ENCODE results near the gene MAP7D1.
"Not testable (repeated sequence)": the region's sequence is repeated elsewhere in the genome, so short reads cannot be mapped to it uniquely, and the experiment has no call there.

The MAP7D1 gene

DNA sequence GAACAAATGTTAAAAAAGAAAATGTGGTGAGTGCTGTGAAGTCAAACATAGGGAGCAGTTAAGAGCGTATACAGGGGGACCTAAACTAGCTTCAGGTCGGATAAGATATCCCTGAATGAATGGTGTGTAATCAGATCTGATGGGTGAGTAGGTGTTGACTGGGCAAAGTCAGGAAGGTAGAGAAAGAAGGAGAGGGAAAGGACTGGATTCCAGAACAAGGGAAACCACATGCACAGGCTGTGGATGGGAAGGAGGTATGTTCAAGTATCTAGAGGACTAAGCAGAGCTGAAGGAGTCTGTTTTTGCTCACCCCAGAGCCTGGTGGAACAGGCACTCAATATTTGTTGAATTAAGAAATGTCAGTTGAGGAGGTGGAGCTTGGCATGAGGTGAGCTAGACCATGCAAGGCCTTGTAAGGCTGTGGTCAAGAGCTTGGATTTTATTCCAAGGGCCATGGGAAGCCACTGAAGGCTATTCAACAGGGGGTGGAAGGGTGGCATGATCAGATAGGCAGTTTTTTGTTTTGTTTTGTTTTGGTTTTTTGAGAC is 27.4 kb downstream of the MAP7D1 start:
- in situ Hi-C loops (cut with HindIII; ENCODE audit: low pct_unique_long_range_greater_than_20kb, low sequenced_read_pairs) = no loop called here
- TF ChIP-seq JUND (IDR thresholded peaks at IDR 0.05; ENCODE audit: low read depth) = no peak
- peak in 1 of 2 experiments; percentile 47 for DNase-seq (ENCODE audit: low read depth in 1 of 2, low spot score in 1 of 2)

DNA sequence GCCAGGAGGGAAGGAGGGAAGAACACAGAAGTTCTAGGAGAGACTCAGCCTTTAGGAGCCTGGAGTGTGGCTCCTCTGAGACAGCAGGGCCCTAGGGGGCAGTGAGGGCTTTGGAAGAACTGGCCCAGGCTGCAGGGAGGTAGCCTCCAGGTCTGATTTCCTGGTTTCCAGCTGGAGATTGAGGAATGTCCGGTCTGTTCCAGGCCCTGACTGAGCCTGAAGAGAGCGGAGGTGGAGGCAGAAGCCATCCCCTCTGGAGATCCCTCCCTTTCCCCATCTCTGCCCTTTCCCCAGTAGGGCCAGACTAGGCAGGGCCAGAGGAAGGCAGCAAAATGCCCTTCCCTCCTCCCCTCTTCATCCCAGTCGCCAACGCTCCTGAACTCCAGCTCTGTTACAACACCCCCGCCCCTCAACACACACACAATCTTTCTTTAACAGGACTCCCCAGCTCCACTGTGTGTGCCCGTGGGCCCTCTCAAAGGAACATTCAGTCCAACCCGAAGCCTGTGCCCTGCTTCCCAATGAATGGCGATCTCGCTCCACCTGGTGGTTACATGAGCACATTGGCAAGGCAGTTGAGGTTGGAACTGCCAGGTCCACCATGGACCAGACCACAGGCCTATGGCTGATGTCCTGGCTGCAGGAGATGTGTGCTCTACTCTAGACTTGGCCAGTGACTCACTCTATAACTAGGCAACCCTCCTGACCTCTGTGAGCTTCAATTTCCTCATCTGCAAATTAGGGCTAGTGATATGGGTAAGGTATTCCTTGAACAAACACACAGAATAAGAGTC is 32.0 kb downstream of the MAP7D1 start:
- no peak for TF ChIP-seq JUND (IDR thresholded peaks at IDR 0.05; ENCODE audit: low read depth)
- in situ Hi-C loops (cut with HindIII; ENCODE audit: low pct_unique_long_range_greater_than_20kb, low sequenced_read_pairs) = no loop called here
- peak; percentile 72 to 89 for DNase-seq (ENCODE audit: low read depth in 1 of 2, low spot score in 1 of 2)

DNA sequence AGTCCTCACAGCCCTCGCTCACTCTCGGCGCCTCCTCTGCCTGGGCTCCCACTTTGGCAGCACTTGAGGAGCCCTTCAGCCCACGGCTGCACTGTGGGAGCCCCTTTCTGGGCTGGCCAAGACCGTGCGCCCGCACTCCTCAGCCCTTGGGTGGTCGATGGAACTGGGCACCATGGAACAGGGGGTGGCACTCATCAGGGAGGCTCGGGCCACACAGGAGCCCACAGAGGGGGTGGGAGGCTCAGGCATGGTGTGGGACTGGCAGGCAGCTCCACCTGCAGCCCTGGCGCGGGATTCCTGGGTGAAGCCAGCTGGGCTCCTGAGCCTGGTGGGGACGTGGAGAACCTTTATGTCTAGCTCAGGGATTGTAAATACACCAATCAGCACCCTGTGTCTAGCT is 40.8 kb downstream of the MAP7D1 start:
- in situ Hi-C loops (cut with HindIII; ENCODE audit: low pct_unique_long_range_greater_than_20kb, low sequenced_read_pairs); DNase-seq (ENCODE audit: low read depth in 1 of 2, low spot score in 1 of 2): not testable (repeated sequence)

DNA sequence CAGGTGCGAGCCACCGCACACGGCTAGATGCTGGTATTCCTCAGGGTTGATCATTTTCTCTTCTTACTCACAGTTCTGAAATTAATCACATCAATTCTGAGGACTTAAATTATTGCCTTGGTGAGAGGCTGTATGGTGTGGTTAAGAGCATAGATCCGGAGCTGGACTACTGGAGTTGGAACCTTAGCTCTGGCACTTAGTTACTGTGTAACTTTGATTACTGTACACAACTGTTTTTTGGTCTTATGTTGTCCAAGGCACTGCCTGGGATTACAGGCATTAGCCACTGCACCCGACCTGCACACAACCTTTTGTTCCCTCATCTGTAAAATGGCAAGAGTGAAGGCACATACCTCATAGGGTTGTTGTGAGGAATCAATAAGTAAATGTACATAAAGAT is 42.7 kb downstream of the MAP7D1 start:
- in situ Hi-C loops (cut with HindIII; ENCODE audit: low pct_unique_long_range_greater_than_20kb, low sequenced_read_pairs) = no loop called here
- no peak for DNase-seq (ENCODE audit: low read depth in 1 of 2, low spot score in 1 of 2)
- TF ChIP-seq JUND (IDR thresholded peaks at IDR 0.05; ENCODE audit: low read depth) = no peak

DNA sequence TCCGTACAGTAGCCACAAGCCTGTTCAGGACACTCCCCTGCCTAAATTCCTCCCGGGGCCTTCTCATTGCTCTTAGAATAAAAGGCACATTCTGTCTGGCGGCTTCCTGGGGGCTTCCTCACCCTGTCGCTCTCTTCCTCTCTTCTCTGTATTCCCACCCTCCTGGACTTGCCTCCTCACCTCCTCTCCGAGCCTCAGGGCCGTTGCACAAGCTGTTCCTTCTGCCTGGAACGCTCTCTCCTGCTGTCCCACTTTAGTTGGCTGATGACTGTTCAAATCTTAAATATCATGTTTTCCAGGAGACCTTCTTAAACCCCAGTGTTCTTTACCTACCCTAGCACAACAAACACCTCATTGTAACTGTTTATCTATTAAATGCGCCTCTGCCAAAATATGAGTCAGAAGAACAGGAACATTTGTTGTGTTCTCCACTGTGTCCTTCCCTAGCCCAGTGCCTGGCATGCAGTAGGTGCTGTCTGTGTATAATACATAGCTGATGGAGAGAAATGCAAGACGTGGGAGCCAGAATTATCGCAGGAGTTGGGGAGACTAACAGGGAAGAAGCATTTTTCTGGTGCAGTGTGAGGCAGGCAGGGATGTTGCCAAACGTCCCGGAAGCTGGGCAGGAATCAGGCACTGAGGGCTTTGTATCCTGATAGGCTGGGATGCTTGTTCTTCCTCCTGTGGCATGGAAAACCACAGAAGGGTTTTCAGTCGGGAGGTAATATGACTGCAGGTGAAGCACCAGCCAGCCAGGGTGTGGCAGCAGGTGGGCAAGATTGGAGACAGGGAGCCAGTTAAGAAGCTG is 44.2 kb downstream of the MAP7D1 start:
- TF ChIP-seq JUND (IDR thresholded peaks at IDR 0.05; ENCODE audit: low read depth) = no peak
- in situ Hi-C loops (cut with HindIII; ENCODE audit: low pct_unique_long_range_greater_than_20kb, low sequenced_read_pairs) = no loop called here
- DNase-seq (ENCODE audit: low read depth in 1 of 2, low spot score in 1 of 2) = peak in 1 of 2 experiments; percentile 46

DNA sequence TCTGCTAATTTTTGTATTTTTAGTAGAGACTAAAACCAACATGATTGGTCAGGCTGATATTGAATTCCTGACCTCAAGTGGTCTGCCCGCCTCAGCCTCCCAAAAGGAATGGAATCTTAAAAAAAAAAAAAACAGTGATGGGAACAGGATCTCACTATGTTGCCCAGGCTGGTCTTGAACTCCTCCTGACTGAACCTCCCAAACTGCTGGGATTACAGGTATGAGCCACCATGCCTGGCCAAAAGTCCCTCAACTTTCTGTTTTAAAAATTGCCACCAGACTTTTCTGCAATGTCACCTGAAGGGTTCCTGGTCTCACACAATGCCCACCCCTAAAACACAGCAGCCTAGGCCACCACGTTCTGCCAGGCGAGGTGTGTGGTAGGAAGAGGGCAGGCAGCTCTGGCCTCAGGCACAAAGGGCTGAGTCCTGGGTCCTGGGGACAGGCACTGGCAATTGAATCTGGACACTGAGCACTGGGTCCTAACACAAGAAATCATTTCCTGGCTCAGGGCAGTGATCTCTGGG is 47.1 kb downstream of the MAP7D1 start:
- in situ Hi-C loops (cut with HindIII; ENCODE audit: low pct_unique_long_range_greater_than_20kb, low sequenced_read_pairs) = no loop called here
- no peak for DNase-seq (ENCODE audit: low read depth in 1 of 2, low spot score in 1 of 2)
- no peak for TF ChIP-seq JUND (IDR thresholded peaks at IDR 0.05; ENCODE audit: low read depth)

DNA sequence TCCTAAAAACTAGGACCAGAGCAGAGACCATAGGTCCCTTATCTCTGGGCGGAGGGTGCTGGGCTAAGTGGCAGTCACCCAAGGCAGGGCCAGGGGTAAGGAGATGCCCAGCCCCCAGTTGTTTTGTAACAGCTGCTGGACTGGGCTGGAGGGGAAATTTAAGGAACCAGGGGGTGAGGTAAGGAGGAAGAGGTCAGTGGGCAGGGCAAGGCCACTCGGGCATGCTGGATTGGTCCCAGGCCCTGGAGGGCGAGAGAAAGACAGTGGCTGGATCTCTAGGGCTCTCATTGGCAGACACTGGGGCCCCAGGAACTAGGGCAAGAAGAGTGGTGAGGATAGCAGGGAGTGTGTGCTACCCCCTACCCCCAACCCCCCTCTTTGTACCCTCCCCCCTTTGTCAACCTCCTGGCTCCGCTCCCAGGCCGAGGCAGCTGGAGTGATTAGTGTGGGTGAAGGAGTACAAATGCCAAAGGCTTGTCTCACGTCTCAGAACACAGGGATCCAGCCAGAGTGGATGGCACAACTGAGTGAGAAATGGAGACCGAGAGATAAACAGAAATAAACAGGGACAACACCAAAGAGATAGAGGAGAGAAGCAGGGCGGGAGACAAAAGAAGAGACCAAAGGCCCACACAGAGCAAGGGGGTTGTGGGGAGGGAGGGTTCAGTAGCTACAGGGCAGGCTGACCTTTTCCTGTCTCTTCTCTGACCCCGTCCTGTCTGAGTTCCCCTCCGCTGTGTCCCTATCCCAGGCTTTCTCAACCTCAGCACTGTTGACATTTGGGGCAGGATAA is 47.8 kb downstream of the MAP7D1 start:
- no peak for DNase-seq (ENCODE audit: low read depth in 1 of 2, low spot score in 1 of 2)
- in situ Hi-C loops (cut with HindIII; ENCODE audit: low pct_unique_long_range_greater_than_20kb, low sequenced_read_pairs) = no loop called here
- no peak for TF ChIP-seq JUND (IDR thresholded peaks at IDR 0.05; ENCODE audit: low read depth)

DNA sequence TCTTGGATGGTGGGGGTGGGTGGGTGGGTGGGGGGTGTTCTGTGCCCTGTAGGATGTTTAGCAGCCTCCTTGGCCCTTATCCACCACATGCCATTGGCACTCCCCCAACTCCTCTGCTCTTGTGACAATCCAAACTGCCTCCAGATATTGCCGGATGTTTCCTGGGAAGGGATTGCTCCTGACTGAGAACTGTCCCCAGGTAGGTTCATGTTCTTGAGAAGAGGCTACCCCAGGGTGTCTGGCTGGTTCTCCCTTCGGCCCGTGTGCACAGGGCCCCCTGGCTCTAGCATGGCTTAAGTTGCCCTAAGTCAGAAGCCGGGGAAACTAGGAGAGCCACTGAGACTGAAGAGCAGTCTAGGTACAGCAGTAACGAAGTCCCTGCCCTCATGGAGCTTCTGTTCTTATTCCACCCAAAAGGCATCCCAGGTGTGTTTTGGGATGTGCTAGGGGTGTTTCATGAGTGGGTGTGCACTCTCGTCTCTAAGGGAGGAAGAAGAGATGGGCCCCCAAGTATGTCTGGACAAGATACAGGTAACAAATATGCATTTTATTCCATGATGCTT is 48.5 kb downstream of the MAP7D1 start:
- TF ChIP-seq JUND (IDR thresholded peaks at IDR 0.05; ENCODE audit: low read depth) = no peak
- DNase-seq (ENCODE audit: low read depth in 1 of 2, low spot score in 1 of 2) = peak in 1 of 2 experiments; percentile 25
- in situ Hi-C loops (cut with HindIII; ENCODE audit: low pct_unique_long_range_greater_than_20kb, low sequenced_read_pairs) = no loop called here

DNA sequence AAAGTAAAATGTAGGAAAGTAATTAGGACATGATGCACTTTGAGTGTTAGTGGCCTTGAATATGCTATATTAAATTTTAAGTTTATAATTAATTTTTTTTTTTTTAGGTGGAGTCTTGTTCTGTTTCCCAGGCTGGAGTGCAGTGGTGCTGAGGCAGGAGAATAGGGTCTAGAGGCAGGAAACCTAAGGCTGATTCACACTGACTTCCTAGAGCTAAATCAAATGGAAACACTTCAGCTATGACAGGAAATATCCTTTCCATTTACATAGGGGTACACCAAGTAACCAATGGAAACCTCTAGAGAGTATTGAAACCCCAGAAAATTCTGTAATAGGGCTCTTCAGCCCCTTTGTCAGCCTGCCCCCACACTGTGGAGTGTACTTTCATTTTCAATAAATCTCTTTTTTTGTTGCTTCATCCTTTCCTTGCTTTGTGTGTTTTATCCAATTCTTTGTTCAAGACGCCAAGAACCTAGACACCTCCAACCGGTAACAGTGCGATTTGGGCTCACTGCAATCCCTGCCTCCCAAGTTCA is 50.4 kb downstream of the MAP7D1 start:
- TF ChIP-seq JUND (IDR thresholded peaks at IDR 0.05; ENCODE audit: low read depth) = no peak
- in situ Hi-C loops (cut with HindIII; ENCODE audit: low pct_unique_long_range_greater_than_20kb, low sequenced_read_pairs) = no loop called here
- no peak for DNase-seq (ENCODE audit: low read depth in 1 of 2, low spot score in 1 of 2)

DNA sequence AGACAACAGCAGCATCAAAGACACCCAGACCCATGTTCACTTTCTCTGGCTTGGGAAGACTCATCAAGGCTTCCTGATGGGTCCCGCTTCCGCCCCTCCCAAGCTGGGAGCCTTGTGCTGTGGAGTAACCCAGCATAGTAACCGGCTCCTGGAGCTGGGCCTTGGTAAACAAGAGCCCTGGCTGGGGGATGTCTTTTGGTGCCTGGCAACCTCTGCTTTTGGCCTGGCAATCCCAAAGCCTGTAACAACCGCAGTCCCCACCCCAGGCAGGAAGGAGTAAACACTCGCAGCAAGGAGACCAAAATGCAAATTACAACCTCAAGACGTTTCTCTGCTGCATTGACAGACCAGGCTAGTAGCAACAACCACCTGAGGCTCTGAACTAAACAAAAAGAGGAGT is 51.4 kb downstream of the MAP7D1 start:
- DNase-seq (ENCODE audit: low read depth in 1 of 2, low spot score in 1 of 2) = peak in 1 of 2 experiments; percentile 71
- no peak for TF ChIP-seq JUND (IDR thresholded peaks at IDR 0.05; ENCODE audit: low read depth)
- in situ Hi-C loops (cut with HindIII; ENCODE audit: low pct_unique_long_range_greater_than_20kb, low sequenced_read_pairs) = no loop called here

DNA sequence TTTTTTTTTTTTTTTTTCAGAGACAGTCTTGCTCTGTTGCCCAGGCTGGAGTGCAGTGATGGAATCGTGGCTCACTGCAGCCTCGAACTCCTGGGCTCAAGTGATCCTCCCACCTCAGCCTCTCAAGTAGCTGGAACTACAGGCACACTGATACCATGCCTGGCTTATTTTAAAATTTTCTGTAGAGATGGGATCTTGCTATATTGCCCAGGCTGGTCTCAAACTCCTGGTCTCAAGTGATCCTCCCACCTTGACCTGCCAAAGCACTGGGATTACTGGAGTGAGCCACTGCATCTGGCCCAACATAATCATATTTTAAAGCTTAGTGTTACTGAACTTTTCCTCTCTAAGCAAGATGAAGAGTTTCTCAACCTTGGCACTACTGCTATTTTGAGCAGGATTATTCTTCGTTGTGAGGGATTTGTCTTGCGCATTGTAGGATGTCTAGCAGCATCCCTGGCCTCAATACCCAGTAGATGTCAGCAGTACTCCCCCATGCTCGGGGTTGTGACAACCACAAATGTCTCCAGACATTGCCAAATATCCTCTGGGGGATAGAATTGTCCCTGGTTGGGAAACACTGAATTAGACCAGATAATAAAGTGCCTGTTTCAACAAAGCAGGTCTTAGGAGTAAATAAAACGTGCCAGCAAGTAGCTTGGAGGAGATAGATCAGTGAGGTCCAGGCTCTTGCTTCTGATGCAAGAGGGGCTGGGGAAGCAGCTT is 53.2 kb downstream of the MAP7D1 start:
- no peak for TF ChIP-seq JUND (IDR thresholded peaks at IDR 0.05; ENCODE audit: low read depth)
- in situ Hi-C loops (cut with HindIII; ENCODE audit: low pct_unique_long_range_greater_than_20kb, low sequenced_read_pairs) = no loop called here

More for the DNA sequence above, 53.2 kb downstream of the MAP7D1 start:
- DNase-seq (ENCODE audit: low read depth in 1 of 2, low spot score in 1 of 2) = peak in 1 of 2 experiments; percentile 33
